Osteoblast (primary cell): ENCODE data around the gene PIK3AP1. TPM values are rescaled to one million over a fixed set of nuclear protein-coding genes. Genes with fewer than 3 reads are reported as not detected.

Source experiments
- DNase-seq: peaks from one replicate; pipeline ENCODE4 v3.0.0; 2011; ENCODE audit warnings: low spot score, mixed read lengths; ENCODE audit not compliant: insufficient read length; ENCODE audit errors: missing footprints
- H2AFZ ChIP-seq: 2 replicates; pipeline ENCODE4 v1.6.0; 2011; ENCODE audit warnings: mild to moderate bottlenecking, low read length
- H3K27ac ChIP-seq: 2 replicates; pipeline ENCODE4 v1.5.1; 2011; ENCODE audit warnings: mild to moderate bottlenecking, low read depth, low read length, moderate library complexity
- H3K27me3 ChIP-seq: 2 replicates; pipeline ENCODE4 v1.6.0; 2012; ENCODE audit warnings: mild to moderate bottlenecking, control low read depth, inconsistent platforms, low read length, moderate library complexity; ENCODE audit not compliant: insufficient read depth
- H3K36me3 ChIP-seq: 2 replicates; pipeline ENCODE4 v1.5.1; 2011; ENCODE audit warnings: mild to moderate bottlenecking, low read length, control low read depth, moderate library complexity; ENCODE audit not compliant: insufficient read depth
- H3K4me1 ChIP-seq: 2 replicates; pipeline ENCODE4 v1.5.1; 2011; ENCODE audit warnings: mild to moderate bottlenecking, low read length, control low read depth, moderate library complexity; ENCODE audit not compliant: insufficient read depth
- H3K4me2 ChIP-seq: 2 replicates; pipeline ENCODE4 v1.6.0; 2011; ENCODE audit warnings: mild to moderate bottlenecking, low read length; ENCODE audit not compliant: insufficient read depth
- H3K4me3 ChIP-seq: fragments of 200-600 bp; sonication (generic); 3 replicates; pipeline ENCODE4 v1.5.1; 2012; ENCODE audit warnings: mild to moderate bottlenecking, low read length, inconsistent platforms; ENCODE audit not compliant: insufficient read depth
- H3K79me2 ChIP-seq: 2 replicates; pipeline ENCODE4 v1.6.0; 2012; ENCODE audit warnings: mild to moderate bottlenecking, low read length, control low read depth, inconsistent platforms; ENCODE audit not compliant: insufficient read depth
- H3K9me3 ChIP-seq: 2 replicates; pipeline ENCODE4 v1.5.1; 2011; ENCODE audit warnings: low read depth, low read length, control low read depth
- H4K20me1 ChIP-seq: 2 replicates; pipeline ENCODE4 v1.6.0; 2012; ENCODE audit warnings: mild to moderate bottlenecking, low read length, control low read depth; ENCODE audit not compliant: insufficient read depth
- CTCF ChIP-seq: IDR thresholded peaks from 2 replicates; pipeline ENCODE4 v1.5.1; 2011; ENCODE audit warnings: mild to moderate bottlenecking, low read depth, low read length, moderate library complexity; ENCODE audit errors: extremely low read depth
- total RNA-seq: library from RNA; depleted of rRNA; stranded (reverse); fragments of >200 nt; gene quantifications from 2 replicates; pipeline ENCODE4 v1.2.3, GENCODE V29; 2012

Gene PIK3AP1
- total RNA-seq, 1 donor: 0.36 TPM

DNA sequence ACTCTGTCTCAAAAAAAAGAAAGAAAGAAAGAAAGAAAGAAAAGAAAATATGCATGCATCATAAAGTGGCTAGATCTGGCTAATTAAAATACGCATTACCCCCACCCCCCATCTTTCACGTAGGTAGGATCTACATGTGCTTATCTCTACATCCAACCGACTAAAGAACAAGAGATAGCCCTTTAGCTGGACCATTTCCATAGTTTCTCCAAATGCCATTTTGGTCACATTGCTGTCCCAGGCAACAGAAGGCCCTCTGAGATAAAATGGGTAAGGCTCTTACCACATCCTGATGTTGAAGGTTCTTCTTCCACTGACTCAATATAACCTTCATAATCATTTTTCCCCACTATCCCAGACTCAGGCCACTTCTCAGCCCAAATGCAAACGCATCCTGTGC is 31.5 kb downstream of the PIK3AP1 start:
- no peak overlapping the region for H3K4me2 ChIP-seq
- H3K27ac ChIP-seq: no peak overlapping the region
- H3K27me3 ChIP-seq: no peaks in the 10 kb centered on the region
- no peak overlapping the region for H2AFZ ChIP-seq
- H4K20me1 ChIP-seq: no peaks in the 10 kb centered on the region
- TF ChIP-seq CTCF: no peak
- no peaks in the 10 kb centered on the region for H3K36me3 ChIP-seq
- no peak for DNase-seq
- no peaks in the 10 kb centered on the region for H3K4me1 ChIP-seq
- H3K79me2 ChIP-seq: no peaks in the 10 kb centered on the region
- H3K4me3 ChIP-seq: no peak overlapping the region
- H3K9me3 ChIP-seq: no peaks in the 10 kb centered on the region

GRCh38 chr10:96687317-96688012 is 32.8 kb downstream of the PIK3AP1 start:
- no peaks in the 10 kb centered on the region for H3K9me3 ChIP-seq
- H3K27me3 ChIP-seq: no peaks in the 10 kb centered on the region
- H3K27ac ChIP-seq: no peak overlapping the region
- H4K20me1 ChIP-seq: no peaks in the 10 kb centered on the region
- H3K4me2 ChIP-seq: no peak overlapping the region
- no peak for DNase-seq
- no peaks in the 10 kb centered on the region for H3K36me3 ChIP-seq
- H2AFZ ChIP-seq: no peak overlapping the region
- H3K4me3 ChIP-seq: no peak overlapping the region
- H3K4me1 ChIP-seq: no peaks in the 10 kb centered on the region
- H3K79me2 ChIP-seq: no peaks in the 10 kb centered on the region
- no peak for TF ChIP-seq CTCF

DNA sequence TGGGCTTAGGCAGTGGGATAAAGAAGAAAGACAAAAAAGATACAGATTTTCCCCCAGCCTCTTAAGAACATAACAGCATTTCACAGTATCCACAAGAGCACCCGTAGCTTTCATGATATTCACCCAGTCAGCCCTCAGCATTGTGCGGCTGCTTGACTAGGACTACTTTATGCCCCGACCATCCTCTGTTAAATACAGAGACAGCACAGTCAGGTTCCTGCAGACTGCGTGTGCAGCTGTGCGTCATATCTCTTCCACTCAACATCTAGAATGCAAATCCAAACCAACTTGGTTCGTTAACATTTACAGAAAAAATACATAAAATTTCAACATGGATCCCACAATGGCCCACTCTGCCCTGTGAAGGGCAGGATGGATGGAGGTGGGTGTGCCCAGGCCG is 33.8 kb downstream of the PIK3AP1 start:
- no peak for TF ChIP-seq CTCF
- Histone ChIP-seq H3K79me2 (no peaks in the 10 kb centered on the region), H3K27me3 (no peaks in the 10 kb centered on the region), H3K4me3 (no peak overlapping the region), H3K27ac (no peak overlapping the region), H3K4me1 (no peaks in the 10 kb centered on the region), H2AFZ (no peak overlapping the region), H3K4me2 (no peak overlapping the region), H3K9me3 (no peaks in the 10 kb centered on the region), H4K20me1 (no peaks in the 10 kb centered on the region), H3K36me3 (no peaks in the 10 kb centered on the region)
- DNase-seq: no peak

DNA sequence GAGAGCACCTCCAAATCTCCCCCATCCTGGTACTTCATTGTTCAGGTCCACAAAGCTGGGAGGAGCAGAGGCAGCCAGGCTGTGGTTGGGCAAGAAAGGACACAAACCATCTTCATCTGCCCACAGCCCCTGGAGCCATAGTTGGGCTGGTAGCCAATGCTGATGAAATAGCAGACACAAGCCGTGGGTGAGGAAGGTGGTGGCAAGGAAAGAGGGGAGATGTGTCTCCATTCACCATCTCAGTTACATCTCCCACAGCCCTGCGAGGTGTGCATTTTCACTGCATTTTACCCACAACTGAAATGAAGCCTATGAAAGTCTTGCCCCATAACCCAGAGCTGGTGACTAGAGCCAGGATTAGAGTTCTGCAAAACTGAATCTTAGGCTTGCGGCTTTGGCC is 35.0 kb downstream of the PIK3AP1 start:
- no peaks in the 10 kb centered on the region for H3K36me3 ChIP-seq
- H2AFZ ChIP-seq: no peak overlapping the region
- no peaks in the 10 kb centered on the region for H3K79me2 ChIP-seq
- H3K4me2 ChIP-seq: no peak overlapping the region
- H3K9me3 ChIP-seq: no peaks in the 10 kb centered on the region
- no peaks in the 10 kb centered on the region for H3K4me1 ChIP-seq
- H3K27me3 ChIP-seq: no peaks in the 10 kb centered on the region
- DNase-seq: no peak
- no peak for TF ChIP-seq CTCF
- no peak overlapping the region for H3K4me3 ChIP-seq
- H4K20me1 ChIP-seq: no peaks in the 10 kb centered on the region
- H3K27ac ChIP-seq: no peak overlapping the region
